Coronary artery (tissue), 2 donors: ENCODE measurements around the gene DGKQ.
"Not testable (repeated sequence)": the region's sequence is repeated elsewhere in the genome, so short reads cannot be mapped to it uniquely, and the experiment has no call there.

Experiments used
- DNase-seq: peaks from one replicate; pipeline ENCODE4 v3.0.0-alpha.2; 2017; ENCODE audit warnings: low spot score
- H3K27ac ChIP-seq, 2 donors: fragments of 200-600 bp; sonication (generic); one replicate each; pipeline ENCODE4 v1.5.1; 2016 to 2019
- H3K4me3 ChIP-seq: fragments of 200-600 bp; sonication (generic); 2 replicates; pipeline ENCODE4 v1.5.1; 2016; ENCODE audit warnings: mild to moderate bottlenecking, moderate library complexity
- CTCF ChIP-seq: fragments of 200-600 bp; sonication (generic); IDR thresholded peaks from one replicate; pipeline ENCODE4 v1.5.1; 2019; ENCODE audit warnings: antibody characterized with exemption

Gene DGKQ

GRCh38 chr4:931960-932712 is 41.2 kb downstream of the DGKQ start, which contains the start of the genes GAK and TMEM175:
GAK (minus strand) TSS chr4:932316; CDS start chr4:932187, 129 bp downstream.
TMEM175 (plus strand) TSS chr4:932460; CDS start chr4:947740, 15,280 bp downstream.
- peak within 1 kb of the TSS; percentile 92 for H3K4me3 ChIP-seq
- H3K27ac ChIP-seq = peak within 1 kb of the TSS; percentile 87 to 88
- DNase-seq = peak; percentile 97
- TF ChIP-seq CTCF = no peak

GRCh38 chr4:931194-931959 is 42.0 kb downstream of the DGKQ start:
- DNase-seq = no peak

GRCh38 chr4:930827-931193 is 42.6 kb downstream of the DGKQ start:
- H3K27ac ChIP-seq = peak overlapping the region in 1 of 2 donors; percentile 2
- no peak for DNase-seq
- peak overlapping the region; percentile 92 for H3K4me3 ChIP-seq
- TF ChIP-seq CTCF = no peak

More at GRCh38 chr4:931194-931959, 42.0 kb downstream of the DGKQ start:
- H3K27ac ChIP-seq = peak overlapping the region; percentile 87 to 88
- TF ChIP-seq CTCF = no peak
- peak overlapping the region; percentile 92 for H3K4me3 ChIP-seq

- Histone ChIP-seq H3K4me3 (peak overlapping the region; percentile 92), H3K27ac (no peak overlapping the region)
- no peak for DNase-seq
- TF ChIP-seq CTCF = no peak
These were observed 43.3 kb downstream of the DGKQ start for GRCh38 chr4:930028-930551.

GRCh38 chr4:929096-929765 is 44.1 kb downstream of the DGKQ start:
- DNase-seq = no peak
- Histone ChIP-seq H3K4me3 (no peak overlapping the region), H3K27ac (no peak overlapping the region)
- no peak for TF ChIP-seq CTCF

GRCh38 chr4:927566-927965 is 45.8 kb downstream of the DGKQ start:
- H3K4me3 ChIP-seq, H3K27ac ChIP-seq, DNase-seq: not testable (repeated sequence)

GRCh38 chr4:926538-926937 is 46.8 kb downstream of the DGKQ start:
- H3K4me3 ChIP-seq = no peak overlapping the region
- no peak for TF ChIP-seq CTCF
- DNase-seq = no peak
- no peak overlapping the region for H3K27ac ChIP-seq
